HG03442 (cell line): ENCODE results near the gene TCERG1L.
"Not testable (repeated sequence)": the region's sequence is repeated elsewhere in the genome, so short reads cannot be mapped to it uniquely, and the experiment has no call there.

ENCODE experiments used
- ATAC-seq: cut with Tn5 transposase; IDR thresholded peaks from one replicate; pipeline ENCODE4 v1.9.1; 2021; ENCODE audit warnings: mild to moderate bottlenecking, moderate library complexity; ENCODE audit not compliant: unreplicated experiment

Gene TCERG1L

DNA sequence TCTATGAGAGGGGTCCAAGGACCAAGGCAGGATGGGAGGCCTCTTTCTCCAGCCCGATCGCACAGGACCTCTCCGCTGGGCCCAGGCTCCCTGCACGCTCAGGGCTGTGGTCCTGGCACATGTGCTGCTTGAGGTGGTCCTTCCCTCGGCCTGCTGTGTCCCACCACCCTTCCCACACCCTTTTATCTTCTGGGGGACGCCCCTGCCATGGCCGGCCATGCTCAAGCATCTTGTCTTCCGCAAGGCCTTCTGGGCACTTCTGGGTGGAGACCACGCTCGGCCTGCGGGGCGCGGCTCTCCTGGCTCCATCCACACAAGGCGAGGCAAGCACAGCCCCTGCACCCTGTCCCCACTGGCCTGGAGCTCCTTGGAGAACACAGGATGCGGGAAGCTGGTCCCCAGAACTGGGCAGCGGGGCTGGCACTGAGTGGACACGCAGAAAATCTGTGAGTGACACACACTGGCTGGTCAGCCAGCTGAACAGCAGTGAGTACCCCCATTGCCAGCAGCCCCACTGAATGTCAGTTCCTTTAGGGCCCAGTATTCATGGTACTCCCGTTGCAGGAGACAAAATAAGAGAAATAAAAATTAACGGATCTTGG, 115.9 kb downstream of the TCERG1L start:
- ATAC-seq = no peak

DNA sequence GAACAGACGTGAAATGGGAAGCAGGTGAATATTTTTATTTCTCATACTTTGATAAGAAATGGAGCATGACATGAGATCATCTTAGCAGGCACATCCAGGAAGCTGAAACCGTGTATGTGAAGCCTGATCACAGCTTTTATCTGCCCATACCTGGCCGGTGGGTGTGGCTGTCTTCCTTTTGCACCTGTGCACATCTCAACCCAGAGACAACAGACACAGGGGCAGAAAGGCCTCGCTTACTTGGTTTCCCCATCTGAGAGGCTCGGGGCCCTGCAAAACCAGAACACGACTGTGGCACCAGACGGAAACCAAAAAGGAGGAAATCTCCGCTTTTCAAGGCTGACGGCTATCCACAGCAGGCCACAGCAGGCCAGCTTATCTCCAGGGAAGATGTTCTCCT, 116.4 kb downstream of the TCERG1L start:
- ATAC-seq = no peak

DNA sequence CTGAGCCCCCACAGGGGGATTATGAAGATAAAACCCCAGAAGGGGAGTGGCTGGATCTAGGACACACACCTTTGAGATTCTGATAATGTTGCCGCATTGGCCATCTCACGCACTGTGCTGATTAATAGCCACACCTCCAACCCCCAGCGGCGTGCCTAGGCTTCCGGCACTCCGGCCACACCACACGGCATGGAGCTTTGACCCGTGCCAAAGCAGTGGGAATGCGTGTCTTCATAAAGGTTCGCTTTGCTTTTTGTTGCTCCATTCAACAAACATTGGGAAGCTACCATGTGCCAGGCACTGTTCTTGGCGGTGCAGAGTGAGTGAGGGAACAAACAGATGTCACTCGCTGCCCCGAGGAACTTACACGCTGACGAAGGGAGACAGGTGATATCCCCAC, 117.6 kb downstream of the TCERG1L start:
- no peak for ATAC-seq

DNA sequence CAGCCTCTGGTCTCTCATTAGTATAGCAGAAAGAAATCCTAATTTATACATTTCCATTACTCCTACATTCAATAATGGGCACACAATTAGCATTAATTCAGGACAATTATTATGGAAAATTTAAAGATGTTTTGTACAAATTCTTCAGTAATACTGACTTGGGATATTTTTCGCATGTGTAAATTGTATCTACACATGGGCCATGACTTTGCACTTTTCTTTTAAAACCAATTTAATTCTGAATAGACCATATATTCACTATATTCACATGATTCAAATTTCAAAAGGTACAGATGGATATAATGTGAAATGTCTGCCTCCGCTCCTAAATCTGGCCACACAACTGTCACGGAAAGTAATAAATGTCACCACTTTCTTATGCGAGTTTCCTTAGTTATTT, 123.0 kb downstream of the TCERG1L start:
- ATAC-seq = no peak

DNA sequence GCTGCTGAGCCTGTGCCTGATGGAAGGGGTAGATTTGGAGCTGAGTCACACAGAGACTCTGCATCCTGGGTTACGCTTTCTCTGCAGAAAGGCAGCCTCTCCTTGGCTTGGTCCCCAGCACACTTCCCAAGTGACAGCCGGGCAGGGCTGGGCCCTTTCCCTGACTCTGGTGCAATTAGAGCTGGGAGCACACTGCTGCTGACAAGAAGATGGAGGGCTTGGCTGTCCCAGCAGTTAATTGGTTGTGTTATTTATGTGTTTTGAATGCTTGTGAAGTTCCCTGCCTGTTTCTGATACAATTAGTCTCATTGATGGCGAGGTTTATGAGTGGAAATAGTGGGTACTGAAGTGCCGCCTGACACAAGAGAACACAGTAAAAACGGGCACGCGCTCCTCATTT, 123.6 kb downstream of the TCERG1L start:
- no peak for ATAC-seq

DNA sequence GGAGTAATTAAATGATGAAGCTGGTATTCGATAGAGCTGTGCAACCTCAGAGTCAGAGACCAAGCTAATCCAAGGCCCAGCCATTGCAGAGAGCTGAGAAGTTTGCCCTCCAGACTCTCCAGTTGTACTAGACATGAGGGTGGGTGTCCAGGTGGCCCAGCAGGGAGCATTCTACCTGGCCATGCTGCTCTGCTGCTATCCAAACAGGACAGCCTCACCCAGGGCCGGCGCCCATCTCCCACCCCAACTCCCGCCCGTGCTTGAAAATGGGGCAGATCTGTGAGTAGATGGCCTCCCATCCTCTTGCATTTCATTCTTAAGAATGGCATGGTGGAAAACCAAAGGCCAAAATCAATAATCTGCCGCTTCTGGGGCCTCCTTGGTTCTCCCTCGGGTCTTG, 124.2 kb downstream of the TCERG1L start:
- no peak for ATAC-seq

DNA sequence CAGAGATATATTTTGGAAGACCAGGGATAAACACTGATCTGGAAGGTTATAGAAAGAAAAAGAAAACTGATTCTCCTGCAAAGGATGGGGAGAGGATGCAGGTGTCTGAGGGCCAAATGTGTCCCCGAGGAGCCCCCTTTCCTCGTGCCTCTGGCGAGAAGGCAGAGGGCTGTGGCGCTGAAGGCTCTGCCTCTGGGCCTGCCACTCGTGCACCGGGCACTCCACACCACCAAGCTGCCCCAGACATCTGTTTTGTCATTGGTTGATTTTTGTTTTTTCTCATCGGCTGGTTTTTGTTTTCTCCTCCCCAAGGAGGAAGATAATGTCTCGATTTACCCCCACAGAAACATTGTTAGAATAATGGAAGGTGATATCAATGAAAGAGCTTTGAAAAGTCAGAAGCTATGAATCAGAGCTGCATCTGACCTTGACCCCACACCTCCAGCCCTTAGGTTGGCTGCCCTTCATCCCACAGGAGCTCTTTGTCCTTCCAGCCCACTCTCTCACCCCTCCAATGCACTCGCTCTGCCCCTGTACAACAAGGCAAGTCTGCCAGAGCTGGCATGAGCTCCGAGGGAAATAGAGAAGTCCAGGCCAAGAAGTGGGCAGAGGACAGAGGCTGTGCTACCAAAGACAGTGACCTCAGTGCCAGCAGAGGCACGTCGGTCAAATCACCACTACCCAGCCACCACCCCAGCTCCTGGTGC, 124.8 kb downstream of the TCERG1L start:
- ATAC-seq = no peak

DNA sequence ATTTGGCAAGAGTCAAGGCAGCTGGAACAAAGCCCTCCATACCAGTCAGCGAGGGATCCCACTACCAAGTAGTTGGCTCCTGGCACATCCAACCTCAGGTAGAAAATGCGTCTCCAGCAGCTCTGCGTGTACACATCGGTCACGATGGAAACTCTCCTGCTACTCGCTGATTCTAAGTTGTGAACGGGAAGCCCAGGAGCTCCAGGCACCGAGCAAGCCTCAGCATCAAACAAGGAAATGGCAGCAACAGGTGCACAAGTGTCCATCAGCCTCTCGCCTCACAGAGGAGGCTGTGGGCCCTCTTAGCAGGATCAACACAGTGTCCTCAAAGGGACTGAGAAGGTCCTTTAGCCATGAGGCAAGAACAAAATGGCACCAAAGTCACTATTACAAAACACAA, 127.0 kb downstream of the TCERG1L start:
- ATAC-seq = no peak

DNA sequence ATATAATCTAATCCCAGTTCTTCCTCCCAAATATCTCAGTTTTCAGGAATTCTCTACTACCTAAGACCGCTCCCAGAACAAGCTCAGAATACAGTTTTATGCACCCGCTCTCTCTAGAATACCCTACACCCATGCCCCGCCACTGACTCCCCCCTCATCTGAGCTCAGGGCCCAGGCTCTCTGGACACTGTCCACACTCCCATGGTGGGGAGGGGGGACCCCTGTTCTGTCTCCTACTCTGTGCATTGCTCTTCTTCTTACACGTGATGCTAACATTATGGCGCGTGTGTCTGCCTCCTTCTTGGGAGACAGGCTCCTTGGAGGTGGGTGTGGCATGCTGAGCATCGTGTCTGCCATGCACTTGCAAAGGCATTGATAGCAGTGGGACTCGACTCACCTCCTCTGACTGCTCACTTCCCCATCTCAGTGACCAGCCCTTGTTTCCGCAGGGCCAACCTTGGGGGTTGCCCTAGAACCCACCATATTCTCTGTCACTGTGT, 127.9 kb downstream of the TCERG1L start:
- ATAC-seq = no peak

DNA sequence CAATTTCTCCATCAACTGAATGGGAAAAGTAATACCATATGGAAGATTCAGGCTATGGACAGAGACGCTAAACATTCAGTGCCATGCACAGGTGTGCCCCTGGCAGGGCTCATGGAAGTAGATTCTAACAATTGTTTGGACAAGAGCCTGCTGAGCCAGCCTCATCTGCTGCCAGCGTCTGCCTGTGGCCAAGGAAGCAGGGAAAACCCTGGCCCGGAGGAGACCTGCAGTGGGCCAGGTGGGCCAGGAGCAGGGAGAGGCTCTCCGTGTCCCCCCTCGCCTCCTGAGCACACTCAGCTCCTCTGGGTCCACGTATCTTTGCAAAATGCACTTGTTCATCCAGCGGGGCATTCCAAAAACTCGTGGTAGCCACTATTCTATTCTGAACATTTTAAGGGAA, 130.1 kb downstream of the TCERG1L start:
- ATAC-seq = no peak

DNA sequence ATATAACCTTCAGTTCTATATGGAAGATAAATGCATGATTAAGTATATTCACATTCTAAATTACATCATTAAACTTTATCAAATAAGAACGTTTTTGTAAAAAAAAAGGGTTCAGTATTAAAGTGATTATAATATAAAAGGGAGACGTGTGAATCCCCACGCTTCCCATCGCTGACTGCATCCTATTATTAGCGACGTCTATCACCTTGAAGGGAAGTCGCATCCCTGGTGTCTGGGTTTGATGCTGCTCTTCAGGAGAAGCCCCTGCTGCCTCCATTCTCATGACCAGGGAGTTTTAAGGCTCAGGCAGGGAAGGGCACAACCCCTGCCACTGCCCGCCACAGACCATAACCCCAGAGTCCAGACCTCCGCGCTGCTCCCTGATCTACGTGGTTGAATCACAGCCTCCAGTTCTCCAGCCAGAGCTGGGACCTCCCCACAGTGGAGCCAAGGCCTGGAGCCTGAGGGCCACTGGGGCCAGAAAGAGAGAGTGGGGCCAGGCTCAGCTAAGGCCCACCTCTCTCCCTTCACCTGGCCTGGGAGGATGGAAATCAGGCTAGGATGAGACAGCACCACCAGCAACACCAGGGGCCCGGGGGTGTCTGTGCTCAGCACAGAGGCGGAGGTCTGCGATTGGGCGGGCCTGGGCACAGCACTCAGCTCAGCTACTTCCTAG, 130.6 kb downstream of the TCERG1L start:
- ATAC-seq = no peak

DNA sequence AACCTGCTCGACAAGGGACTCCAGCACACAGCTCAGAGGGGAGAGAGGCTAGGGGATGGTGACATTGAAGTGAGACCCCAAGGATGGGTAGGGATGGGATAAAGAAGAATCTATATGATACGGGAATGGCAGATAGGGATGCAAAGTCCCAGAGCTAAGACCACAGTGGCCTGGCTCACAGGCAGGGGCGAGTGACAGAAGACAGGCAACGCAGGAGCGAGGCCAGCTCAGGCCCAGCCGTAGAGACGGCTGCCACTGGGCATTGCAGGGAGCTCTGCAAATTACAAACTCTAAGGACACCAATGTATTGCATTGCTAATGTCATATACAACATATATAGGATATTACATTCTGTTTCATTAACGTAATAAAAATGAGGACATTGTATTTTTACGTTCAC, 131.4 kb downstream of the TCERG1L start:
- ATAC-seq = no peak

DNA sequence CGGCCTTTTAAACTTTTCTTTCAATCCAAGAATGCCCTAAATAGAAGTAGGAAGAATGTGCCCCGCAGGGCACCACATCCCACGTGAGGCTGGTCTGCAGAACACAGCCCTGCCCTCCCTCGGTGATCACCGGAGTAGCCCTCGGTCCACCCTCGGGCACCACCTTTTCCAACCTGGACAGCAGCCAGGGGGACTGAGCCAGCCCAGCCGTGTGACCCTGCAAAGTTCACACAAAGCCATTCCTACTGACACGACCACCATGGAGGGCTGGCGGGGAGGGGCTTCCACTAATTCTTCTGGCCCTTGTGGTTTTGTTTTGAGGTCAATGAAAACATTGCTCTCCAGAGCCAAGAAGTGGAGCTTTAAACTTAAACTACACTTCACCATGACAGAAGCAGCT, 132.2 kb downstream of the TCERG1L start:
- no peak for ATAC-seq

DNA sequence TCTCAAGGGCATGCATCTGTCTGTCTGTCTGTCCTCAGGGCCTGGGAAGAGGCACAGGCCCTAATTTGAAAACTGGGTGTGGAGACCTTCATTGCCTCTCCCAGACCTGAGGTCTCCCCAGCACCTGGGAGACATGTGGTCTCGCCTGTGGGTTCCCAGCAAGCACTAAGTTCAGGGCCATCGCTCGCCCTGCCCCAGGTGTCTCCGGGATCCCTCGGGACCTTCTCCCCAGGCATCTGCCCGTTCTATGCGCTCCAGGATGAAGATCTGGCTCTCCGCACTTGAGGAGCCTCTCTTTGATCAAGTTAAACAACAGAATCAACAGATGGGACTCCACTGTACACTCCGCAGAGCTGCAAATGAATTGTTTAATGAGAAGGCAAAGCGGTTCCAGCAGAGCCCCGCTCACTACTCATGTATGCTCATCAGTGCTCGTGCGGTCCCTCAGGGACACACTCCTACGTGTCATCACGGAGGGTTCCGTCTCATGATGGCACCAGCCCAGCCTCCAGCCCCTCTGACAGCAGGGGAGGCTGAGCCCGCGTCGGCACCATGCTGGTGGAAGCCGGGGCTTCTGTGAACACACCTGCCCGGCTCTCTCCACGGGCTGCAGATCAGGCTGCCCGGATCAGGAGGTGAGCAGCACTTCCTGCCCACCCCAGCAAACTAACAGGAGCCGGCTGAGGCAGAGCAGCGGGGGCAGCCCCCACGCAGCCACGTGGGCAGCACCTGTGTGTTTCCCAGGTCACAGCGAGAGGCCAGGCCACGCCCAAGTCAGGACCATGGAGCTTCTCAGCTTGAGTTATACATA, 132.8 kb downstream of the TCERG1L start:
- ATAC-seq = no peak

DNA sequence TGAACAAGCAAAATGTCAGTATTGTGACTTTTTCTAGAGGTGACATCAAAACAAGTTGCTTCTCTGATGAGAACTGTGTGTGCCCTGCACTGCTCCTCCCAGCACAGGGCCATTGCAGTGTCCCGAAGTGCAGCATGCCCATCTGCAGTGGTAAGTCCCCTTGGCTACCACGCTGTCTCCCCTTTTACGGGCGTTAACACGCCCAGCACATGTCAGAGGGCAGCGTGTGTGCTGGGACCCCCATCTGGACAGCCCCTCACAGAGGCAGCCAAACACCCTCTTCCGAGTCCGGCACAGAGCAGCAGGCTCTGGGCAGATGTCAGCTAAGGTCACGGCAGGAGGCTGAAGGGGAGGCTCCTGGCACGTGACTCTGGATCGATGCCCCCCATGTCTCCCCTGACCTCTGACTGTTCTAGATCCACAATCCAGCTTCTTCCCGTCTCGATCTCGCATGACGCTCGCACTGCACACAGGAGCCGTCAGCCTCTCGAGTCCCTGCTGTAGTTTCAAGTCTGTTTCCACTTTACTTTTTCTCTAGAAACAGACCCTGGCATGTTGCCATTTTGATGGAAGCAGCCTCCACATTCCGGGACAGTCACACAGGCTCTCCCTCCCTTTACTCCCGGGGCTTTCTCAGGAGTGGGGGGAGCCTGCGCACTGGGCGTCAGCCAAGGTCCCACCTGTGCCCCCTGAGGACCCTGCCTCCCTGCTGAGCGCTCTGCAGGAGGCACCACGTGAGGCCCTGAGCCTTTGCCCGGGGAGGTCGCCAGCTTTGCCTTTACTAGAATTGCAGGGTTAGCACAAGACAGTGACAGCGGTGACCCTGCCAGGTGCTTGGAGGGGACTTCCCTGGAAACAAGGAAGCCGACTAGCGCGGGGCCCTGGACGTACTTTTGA, 133.8 kb downstream of the TCERG1L start:
- no peak for ATAC-seq

DNA sequence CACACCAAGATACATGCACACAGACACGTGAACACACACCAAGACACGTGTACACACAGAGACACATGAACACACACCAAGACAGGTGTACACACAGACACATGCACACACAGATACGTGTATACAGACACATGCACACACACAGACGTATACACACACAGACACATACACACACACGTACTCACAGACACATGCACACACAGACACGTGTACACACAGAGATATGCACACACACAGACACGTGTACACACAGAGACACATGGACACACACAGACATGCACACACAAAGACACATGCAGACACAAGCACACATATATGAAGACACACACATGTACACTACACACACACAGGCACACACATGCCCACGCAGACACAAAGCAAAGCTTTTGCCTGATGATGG, 134.6 kb downstream of the TCERG1L start:
- ATAC-seq = no peak

DNA sequence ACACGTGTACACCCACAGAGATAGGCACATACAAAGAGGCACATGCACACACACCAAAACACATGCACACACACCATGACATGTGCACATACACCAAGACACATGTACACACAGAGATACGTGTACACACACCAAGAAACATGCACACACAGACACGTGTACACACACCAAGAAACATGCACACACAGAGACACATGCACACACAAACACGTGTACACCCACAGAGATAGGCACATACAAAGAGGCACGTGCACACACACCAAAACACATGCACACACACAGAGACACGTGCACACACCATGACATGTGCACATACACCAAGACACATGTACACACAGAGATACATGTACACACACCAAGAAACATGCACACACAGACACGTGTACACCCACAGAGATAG, 135.2 kb downstream of the TCERG1L start:
- ATAC-seq = not testable (repeated sequence)

DNA sequence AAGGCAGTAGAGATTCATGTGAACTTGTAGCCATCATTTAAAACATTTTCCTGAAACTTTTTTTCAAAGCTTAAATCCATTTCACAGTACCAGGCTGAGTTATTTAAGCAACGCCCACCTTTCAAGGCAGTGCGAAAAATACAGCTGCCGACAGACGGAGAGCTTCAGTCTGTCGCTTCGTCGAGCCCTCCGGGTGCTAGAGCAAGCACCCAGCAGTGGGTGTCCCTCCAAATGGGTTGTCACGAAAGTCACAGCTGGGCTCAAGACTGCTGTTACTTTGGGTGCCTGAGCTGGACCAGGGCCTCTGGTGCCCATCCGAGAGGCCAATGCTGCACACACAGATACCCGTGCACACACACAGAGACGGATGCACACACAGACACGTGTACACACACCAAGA, 135.6 kb downstream of the TCERG1L start:
- no peak for ATAC-seq

DNA sequence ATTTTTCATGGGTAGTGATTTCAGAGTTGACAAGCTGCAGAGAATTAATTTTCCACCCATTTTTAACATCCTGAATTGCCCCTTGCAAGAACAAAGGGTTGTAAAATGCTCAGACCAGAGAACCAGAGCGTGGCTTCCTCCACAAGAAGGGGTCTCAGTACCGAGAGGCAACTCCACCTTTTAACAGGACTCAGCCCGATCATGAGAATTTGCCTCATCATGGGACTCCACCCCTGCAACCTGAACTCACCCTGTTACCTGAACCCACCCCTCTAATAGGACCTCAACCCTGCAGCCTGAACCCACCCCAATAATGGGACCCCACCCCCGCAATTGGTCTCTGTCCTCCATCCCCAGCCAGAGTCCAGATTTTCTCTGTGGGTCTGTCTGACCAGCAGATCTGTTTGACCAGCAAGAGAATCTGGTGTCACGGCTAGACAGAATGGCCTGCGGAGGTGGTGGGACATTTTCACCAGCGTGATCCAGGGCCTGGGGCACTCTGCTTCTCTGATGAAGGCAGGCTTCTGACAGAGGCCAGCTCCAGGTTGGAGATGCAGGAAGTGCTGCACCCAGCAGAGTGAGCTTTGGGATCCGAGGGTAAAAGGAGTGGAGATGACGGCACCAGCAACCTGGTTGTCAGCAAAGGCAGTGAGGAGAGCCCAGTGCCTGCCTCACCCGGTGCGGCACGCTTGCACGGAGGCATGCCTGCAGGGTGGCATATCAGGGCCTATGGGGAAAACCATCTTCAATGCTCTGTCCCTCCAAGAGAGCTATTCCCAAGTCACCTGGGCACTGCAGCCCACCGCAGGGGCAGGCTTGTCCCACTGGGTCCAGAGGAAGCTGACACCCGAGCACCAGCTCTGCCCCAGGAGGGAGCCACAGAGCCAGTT, 136.6 kb downstream of the TCERG1L start:
- ATAC-seq = no peak
